Measurements from ENCODE around the gene USF2.

DNA sequence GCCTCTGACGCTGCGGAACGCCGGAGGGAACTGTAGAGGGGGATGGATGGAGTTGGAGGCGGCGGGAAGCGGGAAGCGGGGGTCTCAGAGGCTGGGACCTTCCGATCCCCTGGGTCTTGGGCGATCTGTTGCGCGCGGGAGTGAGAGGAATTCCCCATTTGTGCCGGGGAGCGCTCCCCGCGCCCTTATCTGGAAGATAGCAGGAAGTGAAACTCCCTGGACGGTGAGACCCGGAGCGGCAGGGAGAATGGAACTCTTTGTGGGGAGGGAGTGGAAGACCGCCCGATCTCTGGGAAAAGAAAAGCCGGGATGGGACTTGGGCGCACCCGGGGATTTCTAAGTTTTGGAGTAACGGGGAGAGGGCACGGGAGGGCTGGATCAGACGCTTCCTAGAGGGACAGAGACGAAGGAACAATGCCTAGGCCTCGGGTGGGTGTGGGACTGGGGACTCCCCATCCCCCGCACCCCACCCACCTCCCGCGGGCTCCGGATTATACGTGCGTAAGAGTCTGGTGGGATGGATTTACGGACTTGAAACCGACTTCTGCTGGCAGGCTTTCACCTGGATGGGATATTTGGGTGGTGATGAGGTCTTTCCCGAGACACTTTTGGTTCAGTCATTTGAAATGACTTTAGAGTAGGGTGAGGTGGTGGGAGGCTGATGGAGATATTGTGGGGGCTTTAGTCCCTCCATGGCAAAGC lies 19.5 kb upstream of the USF2 start:
- TF ChIP-seq, protein P1, sequence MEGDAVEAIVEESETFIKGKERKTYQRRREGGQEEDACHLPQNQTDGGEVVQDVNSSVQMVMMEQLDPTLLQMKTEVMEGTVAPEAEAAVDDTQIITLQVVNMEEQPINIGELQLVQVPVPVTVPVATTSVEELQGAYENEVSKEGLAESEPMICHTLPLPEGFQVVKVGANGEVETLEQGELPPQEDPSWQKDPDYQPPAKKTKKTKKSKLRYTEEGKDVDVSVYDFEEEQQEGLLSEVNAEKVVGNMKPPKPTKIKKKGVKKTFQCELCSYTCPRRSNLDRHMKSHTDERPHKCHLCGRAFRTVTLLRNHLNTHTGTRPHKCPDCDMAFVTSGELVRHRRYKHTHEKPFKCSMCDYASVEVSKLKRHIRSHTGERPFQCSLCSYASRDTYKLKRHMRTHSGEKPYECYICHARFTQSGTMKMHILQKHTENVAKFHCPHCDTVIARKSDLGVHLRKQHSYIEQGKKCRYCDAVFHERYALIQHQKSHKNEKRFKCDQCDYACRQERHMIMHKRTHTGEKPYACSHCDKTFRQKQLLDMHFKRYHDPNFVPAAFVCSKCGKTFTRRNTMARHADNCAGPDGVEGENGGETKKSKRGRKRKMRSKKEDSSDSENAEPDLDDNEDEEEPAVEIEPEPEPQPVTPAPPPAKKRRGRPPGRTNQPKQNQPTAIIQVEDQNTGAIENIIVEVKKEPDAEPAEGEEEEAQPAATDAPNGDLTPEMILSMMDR (IDR thresholded peaks at IDR 0.05) = no peak
- TF ChIP-seq POLR2A (IDR thresholded peaks at IDR 0.05) = no peak

Data from thyroid gland (tissue), 4 donors.